Skin of body (tissue), 2 donors: ENCODE data around the gene PIKFYVE. TPM values are rescaled to one million over a fixed set of nuclear protein-coding genes. Genes with fewer than 3 reads are reported as not detected.

ENCODE experiments used
- DNase-seq: peaks from one replicate; lab custom pipeline; 2025; lab: John Stamatoyannopoulos, UW
- total RNA-seq: library from RNA; depleted of rRNA; stranded (reverse); fragments of >200 nt; gene quantifications from one replicate; pipeline ENCODE4 v1.2.3, GENCODE V29; 2014

The PIKFYVE gene
- total RNA-seq, 1 donor from 2014 or later, result 33.3 TPM

- no peak for DNase-seq
These were observed 140.7 kb downstream of the PIKFYVE start, which contains the start of gene PTH2R for GRCh38 chr2:208406474-208407451. TSS of gene PTH2R (plus strand) at chr2:208406792. CDS start at chr2:208407044, 252 bp downstream.

GRCh38 chr2:208407667-208408066 is 141.6 kb downstream of the PIKFYVE start:
- DNase-seq, result no peak

Other genes with a start within 250 kb of the PIKFYVE start
- gene PLEKHM3, start 240.7 kb upstream of the PIKFYVE start, total RNA-seq, result 16.3 TPM
- not detected for gene CRYGD, start 141.7 kb upstream of the PIKFYVE start, total RNA-seq
- gene CRYGC, start 136.4 kb upstream of the PIKFYVE start, total RNA-seq, result not detected
- not detected for gene CRYGB, start 120.1 kb upstream of the PIKFYVE start, total RNA-seq
- not detected for gene CRYGA, start 102.7 kb upstream of the PIKFYVE start, total RNA-seq
- gene C2orf80, start 76.2 kb upstream of the PIKFYVE start, total RNA-seq, result not detected
- 70.6 TPM for gene IDH1, start 11.2 kb upstream of the PIKFYVE start, total RNA-seq
- gene PTH2R, start 140.5 kb downstream of the PIKFYVE start, total RNA-seq, result 0.10 TPM